UCSD-AML1 (cell line): ENCODE data around the gene VAMP1.
"Not testable (repeated sequence)": the region's sequence is repeated elsewhere in the genome, so short reads cannot be mapped to it uniquely, and the experiment has no call there.

ENCODE experiments used
- DNase-seq: peaks from one replicate; lab custom pipeline; 2025; ENCODE audit not compliant: unreplicated experiment; lab: John Stamatoyannopoulos, UW

VAMP1 gene

DNA sequence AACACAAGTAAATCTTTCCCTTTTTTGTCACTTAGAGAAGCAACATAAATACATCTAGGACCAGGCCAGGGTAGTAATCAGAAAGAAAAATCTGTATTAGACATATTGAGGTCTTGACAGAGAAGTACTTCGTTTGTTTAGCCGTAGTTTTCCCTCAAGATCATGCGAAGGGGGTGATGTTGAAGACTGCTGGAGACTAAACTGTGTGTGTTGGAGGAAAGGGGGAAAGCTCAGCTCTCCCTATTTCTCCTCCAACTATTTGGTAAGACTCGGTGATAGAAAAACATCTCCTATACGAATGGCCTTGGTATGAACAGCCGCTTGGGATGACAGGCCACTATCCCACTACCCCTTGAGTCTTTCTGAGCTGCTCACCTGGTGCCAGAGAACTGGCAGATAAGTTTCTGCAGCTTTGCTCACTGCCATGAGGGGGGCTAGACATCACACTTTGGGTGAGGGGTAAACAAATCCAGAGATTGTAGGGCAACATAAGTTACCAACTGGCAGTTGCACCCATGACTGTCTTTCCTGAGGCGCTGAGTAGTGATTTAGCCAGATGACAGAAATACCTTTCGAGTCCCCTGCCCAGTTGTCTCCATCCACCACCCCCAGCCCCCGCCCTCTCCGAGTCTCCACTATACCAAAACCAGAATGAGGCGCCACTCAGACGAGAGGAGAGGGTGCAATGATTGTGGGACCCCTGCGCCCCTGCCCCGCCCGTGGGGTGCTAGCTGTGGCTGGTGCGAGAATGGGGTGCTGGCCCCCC, 685 bp downstream of the VAMP1 start:
- DNase-seq: no peak

GRCh38 chr12:6469092-6469491, 1.4 kb downstream of the VAMP1 start:
- no peak for DNase-seq

DNA sequence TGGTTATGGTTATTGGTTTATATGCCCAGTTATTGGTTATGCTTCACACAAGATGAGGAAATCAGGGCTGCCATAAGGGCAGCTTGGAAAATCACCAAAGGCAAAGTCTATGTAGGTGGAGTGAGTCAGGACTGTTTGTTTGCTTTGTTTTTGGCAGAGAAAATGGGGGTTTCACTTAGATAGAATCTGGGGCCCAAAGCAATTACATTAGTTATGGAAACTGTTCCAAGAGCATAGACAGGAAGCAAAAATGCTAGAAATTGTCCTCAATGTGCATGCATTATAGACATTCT, 2.2 kb downstream of the VAMP1 start:
- no peak for DNase-seq

- not testable (repeated sequence) for DNase-seq
Measured at GRCh38 chr12:6467571-6468282, 2.8 kb downstream of the VAMP1 start.

DNA sequence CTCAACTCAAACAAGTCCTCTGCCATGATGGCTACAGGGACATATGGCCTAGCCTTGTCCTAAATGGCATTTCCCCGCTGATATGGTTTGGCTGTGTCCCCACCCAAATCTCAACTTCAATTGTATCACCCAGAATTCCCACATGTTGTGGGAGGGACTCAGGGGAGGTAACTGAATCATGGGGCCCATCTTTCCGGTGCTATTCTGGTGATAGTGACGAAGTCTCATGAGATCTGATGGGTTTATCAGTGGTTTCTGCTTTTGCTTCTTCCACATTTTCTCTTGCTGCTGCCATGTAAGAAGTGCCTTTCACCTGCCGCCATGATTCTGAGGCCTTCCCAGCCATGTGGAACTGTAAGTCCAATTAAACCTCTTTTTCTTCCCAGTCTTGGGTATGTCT, 3.7 kb downstream of the VAMP1 start:
- not testable (repeated sequence) for DNase-seq

- no peak for DNase-seq
Measured at GRCh38 chr12:6466184-6466573, 4.3 kb downstream of the VAMP1 start.

GRCh38 chr12:6465467-6466183, 4.9 kb downstream of the VAMP1 start:
- no peak for DNase-seq

GRCh38 chr12:6464531-6464930, 5.9 kb downstream of the VAMP1 start:
- no peak for DNase-seq

GRCh38 chr12:6463858-6464257, 6.6 kb downstream of the VAMP1 start:
- DNase-seq: no peak

GRCh38 chr12:6463216-6463615, 7.3 kb downstream of the VAMP1 start:
- no peak for DNase-seq

- no peak for DNase-seq
Measured at GRCh38 chr12:6462234-6462995, 8.1 kb downstream of the VAMP1 start.

GRCh38 chr12:6461401-6462233, 8.9 kb downstream of the VAMP1 start:
- DNase-seq: peak; percentile 84

DNA sequence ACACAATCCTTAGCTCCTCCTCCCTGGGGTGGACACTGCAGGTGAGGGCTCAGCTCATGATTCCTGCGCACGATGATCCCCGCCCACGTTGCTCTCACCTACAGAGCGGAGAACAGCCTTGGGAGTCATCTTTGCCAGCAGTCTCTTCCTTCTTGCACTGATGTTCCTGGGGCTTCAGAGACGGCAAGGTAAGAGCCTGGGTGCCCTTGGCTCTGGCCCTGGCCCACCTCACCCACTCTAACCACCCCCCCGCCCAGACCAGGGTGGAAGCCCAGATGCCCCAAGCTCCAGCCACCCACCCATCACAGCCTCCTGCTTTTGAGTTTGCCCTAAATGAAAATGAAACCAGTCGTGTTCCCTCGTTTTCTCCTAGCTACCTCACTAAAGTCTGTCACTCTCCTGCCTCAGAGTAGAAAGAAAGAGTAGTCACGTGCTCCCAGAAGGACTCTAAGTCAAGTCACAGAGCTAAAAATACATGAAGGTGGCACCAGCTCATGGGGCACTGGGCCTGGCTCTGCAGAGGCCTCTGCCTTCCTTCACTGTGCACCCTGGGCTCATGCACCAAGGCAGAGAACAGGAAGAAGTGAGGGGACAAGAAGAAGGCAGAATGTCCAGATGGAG, 9.6 kb downstream of the VAMP1 start:
- no peak for DNase-seq

GRCh38 chr12:6459004-6459337, 11.5 kb downstream of the VAMP1 start:
- DNase-seq: no peak

GRCh38 chr12:6458281-6459003, 12.0 kb downstream of the VAMP1 start:
- DNase-seq: no peak

GRCh38 chr12:6457220-6457945, 13.1 kb downstream of the VAMP1 start:
- no peak for DNase-seq

- no peak for DNase-seq
Measured at GRCh38 chr12:6452944-6453630, 17.4 kb downstream of the VAMP1 start.

DNA sequence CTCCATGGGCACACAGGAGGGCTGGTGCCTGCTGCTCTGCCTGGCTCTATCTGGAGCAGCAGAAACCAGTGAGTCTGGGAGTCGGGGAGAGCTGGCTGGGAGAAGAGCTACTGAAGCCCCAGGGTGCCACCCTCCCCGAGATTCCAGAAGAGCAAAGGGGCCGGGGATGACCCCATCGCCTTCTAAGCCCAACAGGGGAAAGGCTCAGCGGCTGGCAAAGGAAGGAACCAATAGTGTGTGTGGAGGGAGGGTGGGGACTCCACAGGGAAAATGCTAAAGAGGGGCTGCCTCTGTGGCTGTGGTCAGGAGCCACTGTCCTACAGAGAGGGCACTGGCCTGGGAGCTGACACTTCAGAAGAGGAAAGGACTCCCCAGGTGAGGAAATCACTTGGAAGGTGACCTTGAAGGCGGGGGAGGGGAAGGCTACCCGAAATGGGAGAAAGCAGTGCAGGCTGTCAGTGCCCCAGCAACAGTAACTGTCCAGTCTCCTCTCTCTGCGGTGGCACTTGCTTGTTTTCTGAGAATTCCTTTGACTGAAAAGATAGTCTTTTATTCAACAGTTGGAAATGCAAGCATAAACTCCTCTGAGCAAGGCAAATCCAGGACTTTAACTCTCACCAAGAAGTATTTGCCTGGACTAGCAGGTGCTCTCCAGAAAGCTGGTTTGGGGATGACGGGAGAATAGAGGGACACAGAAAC, 18.1 kb downstream of the VAMP1 start:
- peak; percentile 62 for DNase-seq
